GM19043 (cell line): ENCODE data around the gene TMED1.
"Not testable (repeated sequence)": the region's sequence is repeated elsewhere in the genome, so short reads cannot be mapped to it uniquely, and the experiment has no call there.

Source experiments
- ATAC-seq: cut with Tn5 transposase; IDR thresholded peaks from one replicate; pipeline ENCODE4 v1.9.1; 2021; ENCODE audit warnings: low read depth; ENCODE audit not compliant: unreplicated experiment

TMED1 gene, protein sequence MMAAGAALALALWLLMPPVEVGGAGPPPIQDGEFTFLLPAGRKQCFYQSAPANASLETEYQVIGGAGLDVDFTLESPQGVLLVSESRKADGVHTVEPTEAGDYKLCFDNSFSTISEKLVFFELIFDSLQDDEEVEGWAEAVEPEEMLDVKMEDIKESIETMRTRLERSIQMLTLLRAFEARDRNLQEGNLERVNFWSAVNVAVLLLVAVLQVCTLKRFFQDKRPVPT

DNA sequence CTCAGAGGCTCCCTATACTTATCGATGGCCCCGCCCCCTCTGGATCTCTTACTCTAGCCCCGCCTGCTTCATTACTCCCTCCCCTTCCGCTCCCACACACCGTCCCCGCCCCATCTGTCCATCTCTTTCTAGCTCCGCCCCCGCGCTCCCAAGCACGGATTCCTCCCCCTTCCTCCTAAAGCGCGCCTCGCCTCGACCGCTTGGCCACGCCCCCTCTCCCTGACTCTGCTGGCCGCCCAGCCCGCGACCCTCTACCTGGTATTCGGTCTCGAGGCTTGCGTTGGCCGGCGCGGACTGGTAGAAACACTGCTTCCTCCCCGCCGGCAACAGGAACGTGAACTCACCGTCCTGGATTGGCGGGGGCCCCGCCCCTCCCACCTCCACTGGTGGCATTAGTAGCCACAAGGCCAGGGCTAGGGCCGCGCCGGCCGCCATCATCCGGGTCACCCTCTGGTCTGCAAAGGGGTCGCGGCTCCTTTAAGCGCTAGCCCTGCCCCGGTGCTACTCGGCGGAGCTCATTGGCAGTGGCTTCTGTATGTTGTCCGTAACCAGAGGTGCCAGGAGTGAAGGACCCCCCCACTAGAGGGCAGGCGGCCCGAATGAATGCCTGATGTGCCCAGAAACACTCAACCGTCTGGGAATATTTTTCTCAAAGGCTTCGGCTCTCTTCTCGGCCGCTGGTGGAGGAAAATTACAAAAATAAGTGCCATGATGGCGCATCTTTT lies at the start of gene TMED1:
TMED1 (minus strand) TSS at position 459 of the 725 bp plus-strand sequence; CDS start at position 438, 21 bp downstream.
- peak; percentile 73 for ATAC-seq

DNA sequence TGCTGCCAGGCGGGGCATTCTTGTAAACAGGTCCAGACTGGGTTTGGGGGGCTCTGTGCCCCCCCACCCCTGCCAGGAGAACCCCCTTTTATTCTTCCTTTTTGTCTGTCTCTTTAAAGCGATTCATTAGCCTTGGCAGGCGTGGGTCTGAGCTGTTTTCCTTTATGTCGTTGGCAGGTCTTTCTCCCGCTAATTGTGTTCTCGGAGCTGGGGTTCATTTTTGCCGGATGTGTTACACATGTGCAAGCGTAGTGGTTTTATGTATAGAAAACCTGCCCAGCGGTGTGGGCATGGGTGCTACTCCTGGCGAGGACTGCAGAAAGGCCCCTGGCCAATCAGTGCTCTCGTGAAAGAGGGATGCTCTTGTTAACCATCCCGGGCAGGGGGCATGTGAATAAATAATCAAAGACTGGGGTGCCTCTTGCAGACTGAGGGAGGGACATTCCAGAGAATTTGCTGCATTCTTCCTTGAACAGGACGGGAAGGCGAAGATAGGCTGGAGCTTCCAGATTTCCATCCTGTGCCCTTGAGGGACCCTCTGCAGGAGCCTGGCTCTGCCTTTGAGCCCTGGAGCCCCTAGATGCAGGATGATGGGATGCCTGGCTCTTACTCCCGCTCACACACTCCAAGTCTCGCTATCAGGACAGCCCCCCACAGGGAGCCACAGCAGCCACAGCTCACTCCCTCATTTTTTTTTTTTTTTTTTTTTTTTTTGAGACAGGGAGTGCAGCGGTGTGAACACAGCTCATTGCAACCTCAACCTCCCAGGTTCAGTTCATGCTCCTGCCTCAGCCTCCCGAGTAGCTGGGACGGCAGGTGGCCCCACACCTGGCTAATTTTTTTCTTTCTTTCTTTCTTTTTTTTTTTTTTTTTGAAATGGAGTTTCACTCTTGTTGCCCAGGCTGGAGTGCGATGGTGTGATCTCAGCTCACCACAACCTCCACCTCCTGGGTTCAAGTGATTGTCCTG lies 49.5 kb upstream of the TMED1 start:
- ATAC-seq, result no peak

DNA sequence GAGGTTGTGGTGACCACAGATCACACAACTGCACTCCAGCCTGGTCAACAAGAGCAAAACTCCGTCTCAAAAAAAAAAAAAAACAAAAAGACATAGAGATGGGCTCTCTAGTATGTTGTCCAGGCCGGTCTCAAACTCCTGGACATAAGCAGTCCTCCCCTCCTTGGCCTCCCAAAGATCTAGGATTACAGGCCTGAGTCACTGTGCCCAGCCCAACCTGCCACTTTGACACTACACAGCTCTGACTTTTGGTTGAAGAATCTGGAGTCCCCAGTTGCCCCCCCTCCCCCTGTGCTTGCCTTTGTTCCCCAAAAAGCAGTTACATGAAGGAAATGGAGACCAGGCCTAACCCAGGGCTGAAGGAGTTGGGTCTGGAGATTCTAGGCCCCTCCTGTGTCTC lies 48.3 kb upstream of the TMED1 start:
- ATAC-seq, result no peak

DNA sequence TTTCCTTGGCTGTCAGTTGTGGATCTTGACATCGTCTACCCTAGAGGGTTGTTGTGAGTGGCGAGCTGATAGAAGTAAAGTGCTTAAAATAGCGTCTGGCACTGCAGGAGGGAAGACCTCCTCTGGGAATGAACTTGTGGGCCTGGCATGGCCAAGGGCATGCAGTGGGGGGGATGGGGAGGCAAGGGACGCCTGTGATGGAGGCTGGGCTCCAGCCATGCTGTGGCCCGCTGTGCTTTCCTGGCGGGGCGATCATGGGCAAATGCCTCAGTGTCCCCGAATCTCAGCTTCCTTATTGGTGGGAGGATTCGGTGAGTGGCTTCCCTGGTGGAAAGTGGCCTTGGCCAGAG lies 46.1 kb upstream of the TMED1 start:
- no peak for ATAC-seq

DNA sequence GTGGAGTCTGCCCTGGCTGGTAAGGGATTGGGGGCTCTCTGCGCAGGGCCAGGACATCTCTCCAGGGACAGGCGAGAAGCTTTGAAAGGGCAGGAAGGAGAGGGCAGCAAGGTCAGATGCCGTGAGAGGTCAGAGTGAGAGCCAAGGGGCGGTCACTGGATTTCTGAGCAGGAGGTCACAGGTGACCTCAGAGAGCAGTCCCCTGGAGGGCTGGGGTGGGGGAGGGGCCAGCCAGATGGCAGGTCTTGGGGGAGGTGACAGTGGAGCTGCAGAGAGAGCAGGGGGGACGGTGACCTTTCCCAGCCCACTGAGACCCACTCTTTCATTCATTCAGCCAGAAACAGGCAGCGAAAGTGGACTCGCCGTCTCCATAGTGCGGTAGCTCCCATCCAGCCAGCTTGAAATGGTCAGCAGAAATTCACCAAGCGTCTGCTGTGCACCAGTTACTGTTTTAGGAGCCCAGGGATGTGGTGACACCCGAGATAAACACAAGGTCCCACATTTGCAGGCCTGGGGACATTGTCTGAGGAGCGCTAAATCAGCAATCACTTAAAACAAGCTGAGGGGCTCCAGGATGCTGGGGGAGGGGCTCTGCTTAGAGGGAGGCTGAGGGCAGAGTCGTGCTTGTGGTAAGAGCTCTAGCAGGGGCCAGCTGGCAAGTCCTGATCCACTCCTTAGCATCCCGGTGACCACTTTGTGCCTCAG lies 45.5 kb upstream of the TMED1 start:
- no peak for ATAC-seq

DNA sequence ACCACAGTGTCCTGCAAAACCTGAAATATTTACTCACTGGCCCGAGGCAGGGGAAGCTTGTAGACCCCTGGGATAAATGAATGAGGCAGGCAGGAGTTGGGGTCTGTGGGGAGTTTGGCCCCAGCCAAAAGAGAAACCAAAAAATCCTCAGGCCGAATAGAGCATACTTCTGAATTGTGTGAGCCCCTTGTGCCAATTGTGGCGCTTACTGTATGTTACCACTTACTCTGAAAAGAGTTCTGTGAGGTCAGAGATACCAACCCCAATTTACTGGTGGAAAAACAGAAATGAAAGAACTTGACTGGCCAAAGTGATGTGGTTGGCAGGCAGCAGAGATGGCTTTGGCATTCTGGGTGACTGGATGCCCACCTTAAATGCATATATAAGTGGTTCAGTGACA lies 42.2 kb upstream of the TMED1 start:
- no peak for ATAC-seq

DNA sequence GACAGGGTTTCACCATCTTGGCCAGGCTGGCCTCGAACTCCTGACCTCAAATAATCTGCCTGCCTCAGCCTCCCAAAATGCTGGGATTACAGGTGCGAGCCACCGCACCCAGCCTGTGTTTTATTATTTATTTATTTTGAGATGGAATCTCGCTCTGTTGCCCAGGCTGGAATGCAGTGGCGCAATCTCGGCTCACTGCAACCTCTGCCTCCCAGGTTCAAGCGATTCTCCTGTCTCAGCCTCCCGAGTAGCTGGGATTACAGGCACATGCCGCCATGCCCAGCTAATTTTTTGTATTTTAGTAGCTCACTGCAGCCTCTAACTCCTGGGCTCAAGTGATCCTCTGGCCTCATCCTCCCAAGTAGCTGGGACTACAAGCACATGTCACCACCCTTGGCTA lies 41.6 kb upstream of the TMED1 start:
- ATAC-seq, result not testable (repeated sequence)

DNA sequence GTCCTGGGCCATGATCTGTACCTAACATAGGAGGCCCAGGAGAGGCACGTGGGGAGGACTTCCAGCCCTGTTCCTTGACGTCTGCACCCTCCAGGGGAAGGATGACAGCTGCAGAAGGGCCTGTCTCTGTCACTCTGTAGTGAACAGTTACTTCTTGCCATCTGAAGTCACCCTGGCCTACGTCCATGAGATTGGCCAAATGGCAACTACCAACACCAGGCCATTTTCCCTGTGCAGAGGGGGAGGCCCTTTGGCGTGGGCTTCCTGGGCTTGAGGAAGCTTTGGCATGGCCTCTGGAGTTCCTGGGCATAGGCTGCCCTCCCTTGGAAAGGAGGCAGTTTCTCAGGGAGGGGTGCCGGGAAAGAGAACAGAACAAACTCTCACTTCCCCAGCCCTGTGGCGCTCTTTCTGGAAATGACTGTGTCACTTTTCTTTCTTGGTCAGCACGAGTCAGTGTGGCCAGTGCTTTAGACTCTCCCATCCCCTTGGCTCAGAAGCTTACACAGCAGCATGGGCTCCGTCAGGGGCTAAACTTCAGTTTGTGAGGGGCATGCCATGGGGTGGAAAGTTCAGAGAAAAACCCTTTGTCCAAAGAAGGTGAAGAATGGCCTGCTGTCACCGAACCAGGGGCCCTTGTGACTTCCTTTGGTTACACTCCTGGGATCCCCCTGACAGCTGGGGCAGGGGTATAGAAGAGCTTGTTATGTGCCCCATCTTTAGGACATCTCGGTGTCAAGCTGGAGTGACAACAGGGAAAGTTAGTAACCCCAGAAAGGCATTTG lies 40.6 kb upstream of the TMED1 start:
- peak; percentile 49 for ATAC-seq

DNA sequence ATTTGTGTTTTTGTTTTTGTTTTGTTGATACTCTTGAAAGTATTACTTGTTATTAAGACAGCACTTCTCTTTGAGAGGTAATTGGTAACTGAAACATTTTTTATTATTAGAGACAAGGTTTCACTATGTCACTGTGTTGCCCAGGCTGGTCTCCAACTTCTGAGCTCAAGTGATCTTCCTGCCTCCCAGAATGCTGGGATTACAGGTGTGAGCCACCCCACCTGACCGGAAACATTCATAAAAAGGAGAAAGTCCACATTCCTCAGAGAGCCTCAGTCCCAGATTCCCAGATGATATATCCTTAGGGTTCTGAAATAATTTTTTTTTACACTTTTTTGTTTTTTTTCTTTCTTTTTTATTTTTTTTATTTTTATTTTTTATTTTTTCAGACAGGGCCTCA lies 38.0 kb upstream of the TMED1 start:
- ATAC-seq, result no peak

DNA sequence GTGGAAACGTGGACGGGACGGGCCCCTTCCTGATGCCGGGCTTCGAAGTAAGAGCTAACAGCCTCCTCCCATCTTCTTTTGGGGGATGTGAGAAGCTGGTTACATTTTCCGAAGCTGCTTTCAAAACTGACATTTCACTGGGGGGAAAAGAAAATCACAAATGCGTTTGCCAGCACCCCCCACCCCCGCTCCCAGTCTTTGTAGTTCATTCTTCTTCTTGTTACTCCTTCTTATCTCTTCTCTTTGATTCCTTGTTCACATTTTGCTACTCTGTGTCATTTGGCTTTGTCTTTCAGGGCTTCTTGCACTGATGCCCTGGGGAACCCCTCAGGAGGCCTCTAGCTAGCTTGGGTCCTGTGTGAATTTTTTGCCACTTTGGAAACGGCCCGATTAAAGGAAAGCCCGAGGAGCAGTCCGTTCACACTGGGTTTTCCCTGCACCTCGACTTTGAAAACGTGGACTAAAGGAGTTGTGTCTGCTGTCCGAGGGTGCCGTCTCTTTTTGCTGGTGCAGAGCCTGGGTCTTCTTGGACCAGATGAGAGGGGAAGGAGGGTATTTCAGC lies 36.6 kb upstream of the TMED1 start:
- ATAC-seq, result no peak

DNA sequence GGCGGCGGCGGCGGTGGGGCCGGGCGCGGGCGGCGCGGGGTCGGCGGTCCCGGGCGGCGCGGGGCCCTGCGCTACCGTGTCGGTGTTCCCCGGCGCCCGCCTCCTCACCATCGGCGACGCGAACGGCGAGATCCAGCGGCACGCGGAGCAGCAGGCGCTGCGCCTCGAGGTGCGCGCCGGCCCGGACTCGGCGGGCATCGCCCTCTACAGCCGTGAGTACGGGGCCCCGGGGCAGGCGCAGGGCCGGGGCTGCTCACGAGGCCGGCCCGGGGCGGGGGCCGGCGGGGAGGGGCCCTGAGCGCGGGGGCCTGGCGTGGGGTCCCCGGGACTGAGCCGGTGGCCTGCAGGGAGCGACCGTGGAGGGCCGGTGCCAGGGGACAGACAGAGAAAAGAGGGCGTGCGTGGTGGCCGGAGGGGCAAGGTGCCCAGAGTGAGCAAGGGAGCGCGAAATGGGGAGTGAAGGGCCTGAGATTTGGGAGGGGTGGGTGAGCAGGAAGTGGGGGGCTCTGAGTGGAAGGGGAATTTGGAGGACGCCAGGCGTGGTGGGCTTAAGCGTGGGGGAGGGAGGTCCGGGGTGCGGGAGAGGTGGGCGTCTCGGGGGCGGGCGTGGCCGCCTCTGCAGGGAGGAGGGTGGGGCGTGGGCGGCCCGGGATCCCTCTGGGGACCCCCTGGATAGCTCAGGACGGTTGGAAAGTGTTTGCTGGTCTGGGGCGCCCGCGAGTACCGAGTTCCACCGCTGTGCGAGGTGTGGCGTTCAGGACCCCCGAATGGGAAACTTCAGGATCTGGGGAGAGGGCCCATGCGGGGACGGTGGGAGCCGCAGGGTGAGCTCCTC lies 35.9 kb upstream of the TMED1 start:
- ATAC-seq, result no peak

DNA sequence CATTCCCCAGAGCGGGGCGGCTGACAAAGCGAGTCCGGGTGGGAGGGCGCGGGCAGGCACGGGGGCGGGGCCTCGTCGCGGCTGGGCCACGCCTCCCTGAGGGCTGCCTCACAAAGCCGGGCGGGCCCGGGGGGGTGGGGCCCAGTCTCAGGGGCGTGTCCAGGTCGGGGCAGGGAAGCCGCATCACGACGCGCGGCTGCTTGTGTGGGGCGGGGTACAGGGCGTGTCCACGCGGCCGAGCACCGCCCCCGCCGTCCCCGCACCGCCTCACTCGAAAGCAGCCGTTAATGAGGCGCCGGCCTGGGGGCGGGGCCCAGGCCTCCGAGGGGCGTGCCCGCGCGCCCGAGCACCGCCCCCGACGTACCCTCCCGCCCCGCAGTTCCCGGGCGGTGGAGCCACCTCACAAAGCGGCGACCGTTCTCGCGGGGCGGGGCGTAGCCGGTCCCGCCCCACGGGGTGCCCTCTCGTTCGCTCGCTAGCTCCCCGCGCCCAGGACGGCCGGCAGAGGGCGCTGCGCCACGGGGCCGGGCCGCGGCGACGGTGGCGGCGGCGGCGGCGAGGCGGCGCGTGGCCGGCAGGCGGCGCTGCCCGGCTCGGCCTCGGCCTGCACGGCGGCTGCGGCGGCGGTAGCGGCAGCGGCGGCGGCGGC lies 35.1 kb upstream of the TMED1 start, which contains the start of gene CARM1:
CARM1 (plus strand) TSS at position 599 of the 649 bp plus-strand sequence. CDS start 150 bp downstream, outside the sequence.
- peak; percentile 68 for ATAC-seq

DNA sequence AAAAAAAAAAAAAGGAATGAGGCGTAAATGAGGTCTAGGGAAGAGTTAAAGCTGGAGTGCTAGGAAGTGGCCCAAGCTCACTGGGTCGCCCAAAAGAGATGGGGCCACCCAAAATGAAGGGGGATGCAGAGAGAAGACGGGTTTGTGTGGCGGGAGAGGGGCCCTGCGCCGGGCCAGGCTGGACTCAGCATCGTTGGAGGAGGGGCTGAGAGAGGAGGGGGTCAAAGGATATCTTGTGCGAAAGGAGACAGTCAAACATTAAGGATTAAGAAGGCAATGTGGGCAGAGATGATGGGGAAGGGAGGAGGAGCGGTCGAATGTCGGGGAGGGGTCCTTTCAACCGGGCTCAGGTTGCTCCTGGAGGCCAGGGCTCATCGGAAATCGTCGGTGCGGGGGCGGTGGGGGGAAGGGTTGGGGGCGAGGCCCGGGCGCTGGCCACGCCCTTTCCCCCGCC lies 34.5 kb upstream of the TMED1 start:
- ATAC-seq, result no peak

DNA sequence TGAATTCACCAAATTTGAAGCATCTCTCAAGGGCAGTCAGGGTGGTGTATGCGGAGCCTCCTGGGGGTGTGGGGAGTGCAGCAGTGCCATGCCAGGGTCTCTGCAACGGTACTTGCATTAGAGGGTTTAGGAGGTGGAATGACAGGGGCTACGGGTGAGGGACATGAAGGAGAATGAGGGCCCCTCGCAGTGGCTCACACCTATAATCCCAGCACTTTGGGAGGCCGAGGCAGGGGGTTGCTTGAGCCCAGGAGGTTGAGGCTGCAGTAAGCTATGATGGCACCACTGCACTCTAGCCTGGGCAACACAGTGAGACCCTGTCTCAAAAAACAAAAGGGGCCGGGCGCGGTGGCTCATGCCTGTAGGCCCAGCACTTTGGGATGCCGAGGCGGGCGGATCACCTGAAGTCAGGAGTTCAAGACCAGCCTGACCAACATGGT lies 33.9 kb upstream of the TMED1 start:
- ATAC-seq, result not testable (repeated sequence)

DNA sequence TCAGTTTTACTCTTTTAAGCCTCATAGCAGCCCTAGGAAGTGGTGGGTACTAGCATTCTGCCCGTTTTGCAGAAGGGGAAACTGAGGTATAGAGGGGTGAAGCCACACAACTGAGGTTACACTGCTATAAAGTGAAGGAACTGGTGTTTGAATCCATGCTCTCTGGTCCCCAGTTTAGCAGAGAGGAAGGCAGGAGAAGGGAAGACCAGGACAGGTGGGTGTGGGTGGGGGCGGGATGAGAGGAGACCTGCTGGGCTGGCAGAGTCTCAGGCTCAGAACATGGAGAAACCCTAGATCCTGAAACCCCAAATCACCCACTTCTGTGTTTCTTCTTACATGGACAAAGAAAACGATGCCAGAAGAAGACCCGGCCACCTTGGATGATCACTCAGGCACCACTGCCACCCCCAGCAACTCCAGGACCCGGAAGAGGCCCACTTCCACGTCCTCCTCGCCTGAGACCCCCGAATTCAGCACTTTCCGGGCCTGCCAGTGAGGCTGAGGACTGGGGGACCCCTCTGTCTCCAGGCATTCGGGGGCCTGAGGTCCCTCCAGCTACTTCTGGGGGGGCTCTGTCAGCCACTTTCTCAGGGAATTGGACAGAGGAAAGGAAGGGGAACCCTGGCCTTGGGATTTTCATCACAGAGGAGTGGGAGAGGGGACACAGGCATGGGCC lies 33.0 kb upstream of the TMED1 start:
- ATAC-seq, result no peak

DNA sequence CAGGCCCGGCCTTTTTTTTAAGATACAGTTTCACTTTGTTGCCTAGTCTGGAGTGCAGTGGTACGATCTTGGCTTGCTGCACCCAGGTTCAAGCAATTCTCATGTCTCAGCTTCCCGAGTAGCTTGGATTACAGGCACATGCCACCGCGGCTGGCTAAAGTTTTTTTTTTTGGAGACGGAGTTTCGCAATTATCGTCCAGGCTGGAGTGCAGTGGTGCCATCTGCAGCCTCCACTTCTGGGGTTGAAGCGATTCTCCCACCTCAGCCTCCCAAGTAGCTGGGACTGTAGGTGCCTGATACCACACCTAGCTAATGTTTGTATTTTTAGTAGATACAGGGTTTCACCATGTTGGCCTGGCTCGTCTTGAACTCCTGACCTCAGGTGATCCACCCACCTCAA lies 30.5 kb upstream of the TMED1 start:
- no peak for ATAC-seq

DNA sequence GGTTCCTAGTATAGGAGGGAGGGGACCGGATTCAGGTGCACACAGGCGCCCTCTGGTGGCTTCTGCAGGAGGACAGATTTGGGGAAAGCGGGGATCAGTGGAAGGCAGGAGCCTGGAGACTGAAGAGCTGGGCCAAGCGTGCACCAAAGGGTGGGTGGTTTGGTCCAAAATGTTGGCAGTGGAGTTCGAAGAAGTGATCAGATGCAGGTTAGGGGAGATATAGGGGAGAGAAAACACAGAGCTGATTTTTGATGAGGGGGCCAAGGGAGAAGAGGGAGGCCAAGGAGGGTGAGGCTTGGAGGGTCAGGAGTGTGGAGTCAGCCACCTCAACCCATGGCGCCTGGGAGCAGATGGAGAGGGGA lies 28.5 kb upstream of the TMED1 start:
- ATAC-seq, result no peak
